Measurements from ENCODE around the gene ARHGAP45. TPM values are rescaled to one million over a fixed set of nuclear protein-coding genes. Genes with fewer than 3 reads are reported as not detected.

The ARHGAP45 gene
- total RNA-seq, 4 donors from 2014 or later: 17.8 to 28.3 (median 21.2) TPM

DNA sequence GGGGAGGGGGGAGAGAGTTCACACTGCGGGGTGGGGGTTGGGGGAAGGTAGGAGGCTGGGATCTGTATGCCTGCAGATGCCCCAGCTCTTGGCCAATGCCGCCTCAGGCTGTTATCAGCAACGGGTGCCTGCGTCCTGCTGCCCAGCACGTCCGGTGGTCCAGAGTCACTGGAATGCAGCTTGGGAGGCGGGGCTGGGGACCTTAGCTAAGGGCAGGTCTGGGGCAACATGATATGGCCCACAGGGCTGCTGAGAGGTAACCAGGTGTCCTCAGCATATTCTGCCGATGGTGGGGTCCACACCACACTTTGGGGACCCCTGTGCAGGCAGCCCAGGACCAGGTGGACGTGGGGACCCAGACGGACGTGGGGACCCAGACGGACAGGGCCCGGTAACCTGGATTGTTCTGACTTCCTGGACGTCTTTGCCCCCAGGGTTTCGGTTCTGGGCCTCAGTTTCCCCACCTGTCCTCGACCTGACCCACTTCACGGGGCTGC lies 668 bp upstream of the ARHGAP45 start:
- Histone ChIP-seq H3K9me3 (no peaks in the 10 kb centered on the region), H3K27me3 (peaks cover 15 to 72% (median 49%) of the 10 kb centered on the region in 4 donors), H3K36me3 (no peaks in the 10 kb centered on the region), H3K4me1 (peaks cover 22 to 64% (median 52%) of the 10 kb centered on the region in 4 donors), H3K4me3 (peak overlapping the region; percentile 48 to 60 (median 50)), H3K27ac (replicated peaks in 1 of 4) (no peak overlapping the region)
- no peak for DNase-seq (ENCODE audit: extremely low spot score)
- TF ChIP-seq POLR2AphosphoS5 (IDR thresholded peaks at IDR 0.05) (no peak), EP300 (IDR thresholded peaks at IDR 0.05) (no peak), POLR2A (IDR thresholded peaks at IDR 0.05; ENCODE audit: low read depth) (no peak)
- TF ChIP-seq, protein P1, sequence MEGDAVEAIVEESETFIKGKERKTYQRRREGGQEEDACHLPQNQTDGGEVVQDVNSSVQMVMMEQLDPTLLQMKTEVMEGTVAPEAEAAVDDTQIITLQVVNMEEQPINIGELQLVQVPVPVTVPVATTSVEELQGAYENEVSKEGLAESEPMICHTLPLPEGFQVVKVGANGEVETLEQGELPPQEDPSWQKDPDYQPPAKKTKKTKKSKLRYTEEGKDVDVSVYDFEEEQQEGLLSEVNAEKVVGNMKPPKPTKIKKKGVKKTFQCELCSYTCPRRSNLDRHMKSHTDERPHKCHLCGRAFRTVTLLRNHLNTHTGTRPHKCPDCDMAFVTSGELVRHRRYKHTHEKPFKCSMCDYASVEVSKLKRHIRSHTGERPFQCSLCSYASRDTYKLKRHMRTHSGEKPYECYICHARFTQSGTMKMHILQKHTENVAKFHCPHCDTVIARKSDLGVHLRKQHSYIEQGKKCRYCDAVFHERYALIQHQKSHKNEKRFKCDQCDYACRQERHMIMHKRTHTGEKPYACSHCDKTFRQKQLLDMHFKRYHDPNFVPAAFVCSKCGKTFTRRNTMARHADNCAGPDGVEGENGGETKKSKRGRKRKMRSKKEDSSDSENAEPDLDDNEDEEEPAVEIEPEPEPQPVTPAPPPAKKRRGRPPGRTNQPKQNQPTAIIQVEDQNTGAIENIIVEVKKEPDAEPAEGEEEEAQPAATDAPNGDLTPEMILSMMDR (IDR thresholded peaks at IDR 0.05): no peak
- intact Hi-C loops (cut with DNase I): no loop called here
- 40% methylated on average over 10 of the region's 17 CpGs for WGBS

DNA sequence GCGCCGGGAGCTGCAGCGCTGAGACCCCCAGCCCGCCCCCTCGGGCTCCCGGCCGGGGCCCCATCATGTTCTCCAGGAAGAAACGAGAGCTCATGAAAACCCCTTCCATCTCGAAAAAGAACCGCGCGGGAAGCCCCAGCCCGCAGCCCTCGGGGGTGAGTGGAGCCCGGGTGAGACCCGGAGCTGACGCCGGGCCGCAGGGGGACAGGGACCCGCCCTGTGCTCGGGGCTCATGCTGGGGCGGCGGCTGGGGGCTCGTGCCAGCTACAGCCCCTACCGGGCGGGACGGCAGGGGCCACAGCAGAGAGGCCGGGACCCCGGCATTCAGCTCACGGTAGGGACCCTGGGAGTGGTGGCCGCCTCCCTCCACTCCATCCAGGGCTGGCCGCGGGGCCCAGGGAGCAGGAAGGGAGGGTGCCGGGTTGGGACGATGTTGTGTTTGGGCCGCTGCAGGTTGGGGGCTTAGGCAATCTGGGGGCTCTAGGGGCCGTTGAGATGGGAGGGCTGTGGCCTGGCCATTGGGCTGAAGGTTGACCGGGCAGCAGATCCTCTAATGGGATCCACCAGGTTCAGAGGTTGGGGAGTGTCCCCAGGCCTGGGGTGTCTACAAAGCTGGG lies 482 bp downstream of the ARHGAP45 start:
- 0% methylated on average over 7 of the region's 38 CpGs for WGBS

DNA sequence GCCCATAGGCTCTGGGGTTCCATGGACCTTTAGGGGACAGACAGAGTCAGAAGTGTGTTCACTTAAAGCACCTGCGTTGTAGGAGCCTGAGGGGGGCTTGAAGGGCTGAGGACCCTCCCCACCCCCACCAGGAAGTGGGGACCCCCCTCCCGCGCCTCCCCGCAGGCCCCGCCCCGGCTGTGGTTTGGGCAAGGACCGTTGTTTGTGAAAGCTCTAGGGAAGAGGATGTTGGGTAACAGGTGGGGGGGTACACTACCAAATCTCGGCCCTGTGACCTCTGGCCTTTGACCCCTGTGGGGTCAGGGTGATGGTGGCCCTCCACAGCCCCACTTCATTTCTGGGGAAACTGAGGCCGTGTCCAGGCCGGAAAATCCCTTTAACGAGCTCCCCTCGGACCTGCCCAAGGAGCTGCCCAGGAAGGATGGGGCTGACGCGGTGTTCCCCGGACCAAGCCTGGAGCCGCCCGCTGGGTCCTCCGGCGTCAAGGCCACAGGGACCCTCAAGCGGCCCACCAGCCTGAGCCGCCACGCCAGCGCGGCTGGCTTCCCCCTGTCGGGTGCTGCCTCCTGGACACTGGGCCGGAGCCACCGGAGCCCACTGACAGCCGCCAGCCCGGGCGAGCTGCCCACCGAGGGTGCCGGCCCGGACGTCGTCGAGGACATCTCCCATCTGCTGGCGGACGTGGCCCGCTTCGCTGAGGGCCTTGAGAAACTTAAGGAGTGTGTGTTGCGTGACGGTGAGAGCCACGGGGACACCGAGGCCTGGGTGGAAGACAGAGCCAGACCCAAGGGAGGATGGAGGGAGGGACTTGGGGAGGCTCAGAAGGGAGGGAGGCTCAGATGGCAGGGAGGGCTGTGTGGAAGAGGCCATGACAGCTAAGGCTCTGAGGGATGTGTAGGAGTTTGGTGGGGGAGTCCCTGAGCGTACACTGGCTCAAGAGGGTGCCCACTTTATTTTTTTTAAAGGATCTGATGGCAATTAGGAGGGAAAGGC lies 1.3 kb downstream of the ARHGAP45 start:
- Histone ChIP-seq H3K4me1 (peaks cover 22 to 71% (median 58%) of the 10 kb centered on the region in 4 donors), H3K27me3 (peaks cover 15 to 92% (median 51%) of the 10 kb centered on the region in 4 donors), H3K36me3 (no peaks in the 10 kb centered on the region), H3K9me3 (no peaks in the 10 kb centered on the region), H3K27ac (replicated peaks in 1 of 4) (peak overlapping the region in 3 of 4 donors; percentile 28 to 63 (median 57)), H3K4me3 (peak overlapping the region; percentile 48 to 60 (median 50))
- TF ChIP-seq EP300 (IDR thresholded peaks at IDR 0.05) (no peak), POLR2A (IDR thresholded peaks at IDR 0.05; ENCODE audit: low read depth) (no peak), POLR2AphosphoS5 (IDR thresholded peaks at IDR 0.05) (no peak)
- TF ChIP-seq, protein P1 (IDR thresholded peaks at IDR 0.05): no peak
- WGBS: 70% methylated on average over 32 of the region's 45 CpGs
- intact Hi-C loops (cut with DNase I): no loop called here
- no peak for DNase-seq (ENCODE audit: extremely low spot score)

More for the DNA sequence above, 482 bp downstream of the ARHGAP45 start:
- TF ChIP-seq POLR2AphosphoS5 (IDR thresholded peaks at IDR 0.05) (no peak), POLR2A (IDR thresholded peaks at IDR 0.05; ENCODE audit: low read depth) (no peak)
- TF ChIP-seq, protein P1 (IDR thresholded peaks at IDR 0.05): no peak
- Histone ChIP-seq H3K9me3 (no peaks in the 10 kb centered on the region), H3K4me3 (peak overlapping the region; percentile 48 to 60 (median 50)), H3K36me3 (no peaks in the 10 kb centered on the region), H3K27me3 (peaks cover 15 to 84% (median 51%) of the 10 kb centered on the region in 4 donors), H3K4me1 (peaks cover 22 to 71% (median 58%) of the 10 kb centered on the region in 4 donors), H3K27ac (replicated peaks in 1 of 4) (peak overlapping the region in 3 of 4 donors; percentile 28 to 63 (median 57))
- no peak for DNase-seq (ENCODE audit: extremely low spot score)
- intact Hi-C loops (cut with DNase I): no loop called here

DNA sequence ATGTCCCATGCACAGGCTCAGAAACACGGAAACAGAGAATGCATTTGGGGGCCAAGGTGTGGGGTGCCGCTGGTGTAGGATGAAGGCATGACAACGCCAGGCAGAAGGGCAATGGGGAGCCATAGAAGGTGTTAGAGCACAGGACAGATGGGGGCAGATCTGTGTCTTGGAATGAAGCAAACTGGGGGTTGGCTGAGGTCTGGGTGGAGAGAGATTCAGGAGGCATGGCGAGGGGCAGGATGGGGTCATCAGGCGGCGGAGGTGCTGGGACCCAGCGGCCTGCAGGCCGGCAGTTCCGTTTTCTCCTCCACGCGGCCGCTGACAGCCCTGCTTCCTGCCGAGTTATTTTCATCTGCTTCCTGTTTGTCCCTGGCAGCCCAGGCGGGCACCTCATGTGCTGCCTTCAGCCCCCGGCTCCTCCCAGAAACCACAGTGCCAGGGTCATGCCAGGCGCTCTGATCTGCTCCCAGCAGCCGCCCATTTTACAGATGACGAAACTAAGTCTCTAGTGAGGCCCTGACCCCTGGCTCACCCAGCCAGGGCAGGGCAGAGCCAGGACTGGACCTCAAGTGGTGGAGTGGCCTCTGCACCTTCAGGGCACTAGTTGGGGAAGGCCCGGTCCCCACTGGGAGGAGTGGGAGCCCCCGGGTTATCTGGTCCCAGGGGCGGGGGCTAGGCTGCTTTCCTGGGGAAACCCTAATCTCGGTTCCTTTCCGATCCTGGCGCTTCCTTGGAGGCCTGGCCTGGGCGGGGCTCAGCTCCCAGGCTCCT lies 2.2 kb downstream of the ARHGAP45 start:
- Histone ChIP-seq H3K27ac (replicated peaks in 1 of 4) (peak overlapping the region in 1 of 4 donors; percentile 28), H3K27me3 (peaks cover 15 to 97% (median 49%) of the 10 kb centered on the region in 4 donors), H3K4me1 (peaks cover 22 to 66% (median 59%) of the 10 kb centered on the region in 4 donors), H3K36me3 (no peaks in the 10 kb centered on the region), H3K9me3 (no peaks in the 10 kb centered on the region), H3K4me3 (peak overlapping the region; percentile 48 to 60 (median 50))
- DNase-seq (ENCODE audit: extremely low spot score): peak; percentile 93
- WGBS: 66% methylated on average over 25 of the region's 25 CpGs
- TF ChIP-seq POLR2AphosphoS5 (IDR thresholded peaks at IDR 0.05) (no peak), EP300 (IDR thresholded peaks at IDR 0.05) (no peak), POLR2A (IDR thresholded peaks at IDR 0.05; ENCODE audit: low read depth) (no peak)
- TF ChIP-seq, protein P1 (IDR thresholded peaks at IDR 0.05): no peak
- intact Hi-C loops (cut with DNase I): no loop called here
